ENCODE results near the gene ENO2. TPM values are rescaled to one million over a fixed set of nuclear protein-coding genes. Genes with fewer than 3 reads are reported as not detected.

The ENO2 gene
- total RNA-seq, 2 experiments from 2014 or later, result 156 to 160 TPM

DNA sequence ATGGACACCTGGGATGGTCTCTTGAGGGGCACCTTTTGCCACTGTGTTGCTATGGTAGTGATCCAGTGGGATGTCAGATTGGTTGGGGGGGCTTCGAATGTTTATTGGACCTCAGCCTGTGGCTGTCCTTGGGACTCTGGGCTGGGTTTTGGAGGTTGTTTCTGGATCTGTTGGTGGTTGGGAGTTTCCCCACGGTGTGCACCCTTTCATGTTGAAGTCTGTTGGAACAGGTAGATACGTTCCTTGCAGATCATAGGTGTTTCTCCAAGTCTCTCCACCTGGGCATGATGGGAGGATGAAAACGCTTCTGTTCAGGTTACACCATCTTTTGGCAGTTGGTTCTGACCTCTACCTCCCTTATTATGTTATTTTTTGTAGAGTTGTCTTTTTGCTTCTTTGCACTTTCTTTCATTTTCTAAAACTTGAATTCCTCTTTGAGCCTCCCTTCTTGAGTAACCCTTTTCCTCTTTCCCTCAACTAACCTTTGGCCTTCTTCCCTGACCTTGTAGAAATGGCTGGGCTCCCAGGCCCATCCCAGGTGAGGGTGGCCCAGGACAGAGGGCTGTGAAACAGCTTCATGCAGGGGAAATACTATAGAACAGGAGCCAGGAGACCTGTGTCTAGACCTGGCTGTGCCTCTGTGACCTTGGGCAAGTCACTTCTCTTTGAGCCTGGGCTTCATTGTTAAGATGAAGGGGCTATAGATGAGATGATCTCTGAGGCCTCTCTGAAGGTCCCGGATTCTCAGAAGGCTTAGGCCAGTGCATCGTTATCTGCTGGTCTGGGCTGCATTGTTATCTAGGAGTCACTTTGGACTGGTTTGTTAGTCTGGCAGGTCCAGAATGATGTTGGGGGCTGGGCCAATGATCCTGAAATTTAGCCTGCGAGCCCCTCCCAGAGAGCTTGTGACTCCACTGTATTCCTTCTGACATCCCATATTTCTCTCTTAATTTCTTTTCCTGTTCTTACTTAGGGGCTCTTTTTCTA lies 15.4 kb downstream of the ENO2 start:
- ChIA-PET POLR2A (interaction anchor here (1.6 kb wide), 1 partner anchor 14 kb away, joined by 5 read pairs; the partner anchor contains the start of genes C12orf57 and RNU7-1), CTCF (interaction anchor here (1.0 to 3.1 kb wide), 8 partner anchors 8 to 57 kb away, joined by 3 to 24 read pairs (median 4); partner anchors contain the start of genes C12orf57, RNU7-1 and SPSB2)
- DNase-seq, result no peak
- peaks cover 77% of the 10 kb centered on the region for H3K4me1 Mint-ChIP-seq
- H3K9me3 Mint-ChIP-seq, result no peaks in the 10 kb centered on the region
- H3K27me3 Mint-ChIP-seq, result no peaks in the 10 kb centered on the region
- peak overlapping the region; percentile 78 for H3K4me3 Mint-ChIP-seq
- peak overlapping the region; percentile 10 for H3K27ac Mint-ChIP-seq
- peaks cover 16% of the 10 kb centered on the region for H3K36me3 Mint-ChIP-seq (ENCODE audit: low read depth)

DNA sequence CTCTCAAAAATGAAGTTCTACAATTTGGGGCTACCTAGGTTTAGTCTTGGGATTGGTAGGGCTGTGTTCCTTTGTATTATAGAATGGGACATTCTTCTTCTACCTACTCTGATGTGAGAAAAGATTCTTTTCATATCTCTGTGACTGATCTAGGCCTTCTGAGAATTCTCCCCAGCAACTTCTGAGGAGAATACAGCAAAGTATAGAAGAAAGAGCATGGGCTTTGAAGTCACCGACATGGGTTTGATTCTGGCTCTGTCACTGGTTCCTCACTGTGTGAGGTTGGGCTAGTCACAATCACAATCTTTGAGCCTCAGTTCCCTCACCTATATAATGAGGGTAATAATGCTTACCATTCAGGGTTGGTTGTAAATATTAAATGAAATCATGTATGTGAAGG lies 18.4 kb downstream of the ENO2 start:
- Mint-ChIP-seq H3K9me3 (no peaks in the 10 kb centered on the region), H3K27me3 (no peaks in the 10 kb centered on the region), H3K27ac (peak overlapping the region; percentile 88), H3K36me3 (ENCODE audit: low read depth) (peaks cover 31% of the 10 kb centered on the region), H3K4me1 (peaks cover 75% of the 10 kb centered on the region), H3K4me3 (no peak overlapping the region)
- ChIA-PET POLR2A (no interaction called here), CTCF (interaction anchor here (0.5 to 1.4 kb wide), 2 partner anchors 45 to 61 kb away, joined by 3 to 5 read pairs; no protein-coding TSS in a partner anchor)
- peak; percentile 19 for DNase-seq

DNA sequence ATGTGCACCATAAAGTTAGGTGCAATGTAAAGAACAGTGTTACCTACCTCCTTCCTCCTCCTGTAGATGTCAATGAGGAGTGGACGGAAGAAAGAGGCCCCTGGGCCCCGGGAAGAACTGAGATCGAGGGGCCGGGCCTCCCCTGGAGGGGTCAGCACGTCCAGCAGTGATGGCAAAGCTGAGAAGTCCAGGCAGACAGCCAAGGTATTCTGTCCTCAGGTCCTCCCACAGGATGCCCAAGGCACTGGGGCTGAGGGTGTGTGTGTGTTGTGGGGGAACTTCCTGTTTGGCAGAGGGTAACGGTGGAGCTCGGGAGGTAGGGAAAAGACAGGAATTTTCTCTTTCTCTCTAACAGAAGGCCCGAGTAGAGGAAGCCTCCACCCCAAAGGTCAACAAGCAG lies 19.7 kb downstream of the ENO2 start:
- Mint-ChIP-seq H3K27me3 (no peaks in the 10 kb centered on the region), H3K4me3 (peak overlapping the region; percentile 41), H3K4me1 (peaks cover 72% of the 10 kb centered on the region), H3K36me3 (ENCODE audit: low read depth) (peaks cover 31% of the 10 kb centered on the region), H3K9me3 (no peaks in the 10 kb centered on the region), H3K27ac (peak overlapping the region; percentile 89)
- POLR2A ChIA-PET, result interaction anchor here (0.7 kb wide), 1 partner anchor 11 kb away, joined by 4 read pairs; no protein-coding TSS in a partner anchor
- CTCF ChIA-PET, result interaction anchor here (0.7 to 3.6 kb wide), 10 partner anchors 9 to 210 kb away, joined by 3 to 18 read pairs (median 4); partner anchors contain the start of genes C12orf57, LPCAT3 and RNU7-1
- no peak for DNase-seq

DNA sequence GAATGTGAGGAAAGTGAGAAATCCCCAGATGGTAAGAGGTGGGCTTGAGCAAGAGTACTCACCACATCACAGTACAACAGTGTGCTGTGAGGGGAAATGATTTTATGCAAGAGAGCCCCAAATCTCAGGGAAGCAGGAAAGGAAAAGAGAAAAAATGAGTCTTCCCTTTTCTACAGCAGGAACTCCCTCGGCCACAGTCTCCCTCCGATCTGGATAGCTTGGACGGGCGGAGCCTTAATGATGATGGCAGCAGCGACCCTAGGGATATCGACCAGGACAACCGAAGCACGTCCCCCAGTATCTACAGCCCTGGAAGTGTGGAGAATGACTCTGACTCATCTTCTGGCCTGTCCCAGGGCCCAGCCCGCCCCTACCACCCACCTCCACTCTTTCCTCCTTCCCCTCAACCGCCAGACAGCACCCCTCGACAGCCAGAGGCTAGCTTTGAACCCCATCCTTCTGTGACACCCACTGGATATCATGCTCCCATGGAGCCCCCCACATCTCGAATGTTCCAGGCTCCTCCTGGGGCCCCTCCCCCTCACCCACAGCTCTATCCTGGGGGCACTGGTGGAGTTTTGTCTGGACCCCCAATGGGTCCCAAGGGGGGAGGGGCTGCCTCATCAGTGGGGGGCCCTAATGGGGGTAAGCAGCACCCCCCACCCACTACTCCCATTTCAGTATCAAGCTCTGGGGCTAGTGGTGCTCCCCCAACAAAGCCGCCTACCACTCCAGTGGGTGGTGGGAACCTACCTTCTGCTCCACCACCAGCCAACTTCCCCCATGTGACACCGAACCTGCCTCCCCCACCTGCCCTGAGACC lies 21.2 kb downstream of the ENO2 start:
- POLR2A ChIA-PET, result no interaction called here
- peak overlapping the region; percentile 81 for H3K4me3 Mint-ChIP-seq
- peaks cover 67% of the 10 kb centered on the region for H3K4me1 Mint-ChIP-seq
- no peak for DNase-seq
- CTCF ChIA-PET, result interaction anchor here (1.1 to 17.8 kb wide), 6 partner anchors 9 to 209 kb away, joined by 4 to 388 read pairs (median 4); partner anchors contain the start of genes LPCAT3 and SPSB2
- peaks cover 31% of the 10 kb centered on the region for H3K36me3 Mint-ChIP-seq (ENCODE audit: low read depth)
- no peaks in the 10 kb centered on the region for H3K27me3 Mint-ChIP-seq
- H3K27ac Mint-ChIP-seq, result peak overlapping the region; percentile 97
- no peaks in the 10 kb centered on the region for H3K9me3 Mint-ChIP-seq

DNA sequence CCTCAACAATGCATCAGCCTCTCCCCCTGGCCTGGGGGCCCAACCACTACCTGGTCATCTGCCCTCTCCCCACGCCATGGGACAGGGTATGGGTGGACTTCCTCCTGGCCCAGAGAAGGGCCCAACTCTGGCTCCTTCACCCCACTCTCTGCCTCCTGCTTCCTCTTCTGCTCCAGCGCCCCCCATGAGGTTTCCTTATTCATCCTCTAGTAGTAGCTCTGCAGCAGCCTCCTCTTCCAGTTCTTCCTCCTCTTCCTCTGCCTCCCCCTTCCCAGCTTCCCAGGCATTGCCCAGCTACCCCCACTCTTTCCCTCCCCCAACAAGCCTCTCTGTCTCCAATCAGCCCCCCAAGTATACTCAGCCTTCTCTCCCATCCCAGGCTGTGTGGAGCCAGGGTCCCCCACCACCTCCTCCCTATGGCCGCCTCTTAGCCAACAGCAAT lies 21.8 kb downstream of the ENO2 start:
- DNase-seq, result no peak
- no peaks in the 10 kb centered on the region for H3K27me3 Mint-ChIP-seq
- POLR2A ChIA-PET, result no interaction called here
- H3K36me3 Mint-ChIP-seq (ENCODE audit: low read depth), result peaks cover 31% of the 10 kb centered on the region
- no peaks in the 10 kb centered on the region for H3K9me3 Mint-ChIP-seq
- H3K4me1 Mint-ChIP-seq, result peaks cover 63% of the 10 kb centered on the region
- CTCF ChIA-PET, result interaction anchor here (1.3 to 17.8 kb wide), 4 partner anchors 8 to 63 kb away, joined by 4 to 388 read pairs (median 11); partner anchors contain the start of gene SPSB2
- H3K4me3 Mint-ChIP-seq, result peak overlapping the region; percentile 81
- peak overlapping the region; percentile 97 for H3K27ac Mint-ChIP-seq

DNA sequence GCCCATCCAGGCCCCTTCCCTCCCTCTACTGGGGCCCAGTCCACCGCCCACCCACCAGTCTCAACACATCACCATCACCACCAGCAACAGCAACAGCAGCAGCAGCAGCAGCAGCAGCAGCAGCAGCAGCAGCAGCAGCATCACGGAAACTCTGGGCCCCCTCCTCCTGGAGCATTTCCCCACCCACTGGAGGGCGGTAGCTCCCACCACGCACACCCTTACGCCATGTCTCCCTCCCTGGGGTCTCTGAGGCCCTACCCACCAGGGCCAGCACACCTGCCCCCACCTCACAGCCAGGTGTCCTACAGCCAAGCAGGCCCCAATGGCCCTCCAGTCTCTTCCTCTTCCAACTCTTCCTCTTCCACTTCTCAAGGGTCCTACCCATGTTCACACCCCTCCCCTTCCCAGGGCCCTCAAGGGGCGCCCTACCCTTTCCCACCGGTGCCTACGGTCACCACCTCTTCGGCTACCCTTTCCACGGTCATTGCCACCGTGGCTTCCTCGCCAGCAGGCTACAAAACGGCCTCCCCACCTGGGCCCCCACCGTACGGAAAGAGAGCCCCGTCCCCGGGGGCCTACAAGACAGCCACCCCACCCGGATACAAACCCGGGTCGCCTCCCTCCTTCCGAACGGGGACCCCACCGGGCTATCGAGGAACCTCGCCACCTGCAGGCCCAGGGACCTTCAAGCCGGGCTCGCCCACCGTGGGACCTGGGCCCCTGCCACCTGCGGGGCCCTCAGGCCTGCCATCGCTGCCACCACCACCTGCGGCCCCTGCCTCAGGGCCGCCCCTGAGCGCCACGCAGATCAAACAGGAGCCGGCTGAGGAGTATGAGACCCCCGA lies 22.5 kb downstream of the ENO2 start:
- Mint-ChIP-seq H3K4me1 (peaks cover 60% of the 10 kb centered on the region), H3K27ac (peak overlapping the region; percentile 97), H3K4me3 (peak overlapping the region; percentile 81), H3K27me3 (no peaks in the 10 kb centered on the region), H3K36me3 (ENCODE audit: low read depth) (peaks cover 31% of the 10 kb centered on the region), H3K9me3 (no peaks in the 10 kb centered on the region)
- ChIA-PET POLR2A (interaction anchor here (1.1 kb wide), 1 partner anchor 64 kb away, joined by 4 read pairs; the partner anchor contains the start of gene SPSB2), CTCF (interaction anchor here (0.8 to 17.8 kb wide), 16 partner anchors 8 to 184 kb away, joined by 3 to 388 read pairs (median 8); partner anchors contain the start of genes ATN1, CDCA3, MLF2 and PTPN6)
- peak; percentile 72 for DNase-seq

DNA sequence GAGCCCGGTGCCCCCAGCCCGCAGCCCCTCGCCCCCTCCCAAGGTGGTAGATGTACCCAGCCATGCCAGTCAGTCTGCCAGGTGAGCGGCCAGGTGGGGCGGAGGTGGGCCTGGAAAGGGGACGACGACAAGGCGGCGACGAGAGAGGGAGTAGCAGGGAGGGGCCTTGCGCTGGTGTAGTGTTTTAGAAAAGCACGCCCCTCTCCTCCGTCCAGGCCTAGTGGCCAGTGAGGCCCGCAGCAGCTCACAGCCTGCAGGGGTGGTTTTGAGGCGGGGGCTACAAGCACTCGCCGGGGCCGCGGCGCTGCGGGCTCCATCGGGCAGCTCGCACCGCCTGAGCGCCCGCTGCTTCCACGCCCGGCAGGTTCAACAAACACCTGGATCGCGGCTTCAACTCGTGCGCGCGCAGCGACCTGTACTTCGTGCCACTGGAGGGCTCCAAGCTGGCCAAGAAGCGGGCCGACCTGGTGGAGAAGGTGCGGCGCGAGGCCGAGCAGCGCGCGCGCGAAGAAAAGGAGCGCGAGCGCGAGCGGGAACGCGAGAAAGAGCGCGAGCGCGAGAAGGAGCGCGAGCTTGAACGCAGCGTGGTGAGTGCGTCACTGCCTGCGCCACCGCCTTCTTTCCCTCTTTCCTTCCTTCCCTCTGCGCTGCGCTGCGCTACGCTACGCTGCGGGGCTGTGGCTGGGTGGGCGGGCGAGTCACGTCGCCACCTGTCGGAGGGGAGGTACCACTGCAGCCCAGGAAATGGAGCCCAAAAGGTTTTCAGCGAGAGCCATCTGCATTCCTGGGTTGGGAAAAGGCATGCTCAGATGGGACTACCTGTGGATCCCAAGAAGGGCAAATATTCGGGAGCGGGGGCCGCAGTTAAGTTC lies 23.3 kb downstream of the ENO2 start:
- POLR2A ChIA-PET, result interaction anchor here (0.8 to 1.1 kb wide), 3 partner anchors 14 to 65 kb away, joined by 3 to 4 read pairs (median 3); partner anchors contain the start of gene SPSB2

DNA sequence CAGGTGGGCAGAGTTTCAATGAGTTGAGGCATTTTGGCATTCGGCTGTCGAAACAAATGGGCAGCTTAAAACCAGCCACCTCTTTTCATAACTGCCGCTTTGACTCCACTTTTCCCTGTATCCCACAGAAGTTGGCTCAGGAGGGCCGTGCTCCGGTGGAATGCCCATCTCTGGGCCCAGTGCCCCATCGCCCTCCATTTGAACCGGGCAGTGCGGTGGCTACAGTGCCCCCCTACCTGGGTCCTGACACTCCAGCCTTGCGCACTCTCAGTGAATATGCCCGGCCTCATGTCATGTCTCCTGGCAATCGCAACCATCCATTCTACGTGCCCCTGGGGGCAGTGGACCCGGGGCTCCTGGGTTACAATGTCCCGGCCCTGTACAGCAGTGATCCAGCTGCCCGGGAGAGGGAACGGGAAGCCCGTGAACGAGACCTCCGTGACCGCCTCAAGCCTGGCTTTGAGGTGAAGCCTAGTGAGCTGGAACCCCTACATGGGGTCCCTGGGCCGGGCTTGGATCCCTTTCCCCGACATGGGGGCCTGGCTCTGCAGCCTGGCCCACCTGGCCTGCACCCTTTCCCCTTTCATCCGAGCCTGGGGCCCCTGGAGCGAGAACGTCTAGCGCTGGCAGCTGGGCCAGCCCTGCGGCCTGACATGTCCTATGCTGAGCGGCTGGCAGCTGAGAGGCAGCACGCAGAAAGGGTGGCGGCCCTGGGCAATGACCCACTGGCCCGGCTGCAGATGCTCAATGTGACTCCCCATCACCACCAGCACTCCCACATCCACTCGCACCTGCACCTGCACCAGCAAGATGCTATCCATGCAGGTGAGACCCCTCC lies 24.2 kb downstream of the ENO2 start:
- Mint-ChIP-seq H3K4me3 (peak overlapping the region; percentile 81), H3K4me1 (peaks cover 59% of the 10 kb centered on the region), H3K27ac (peak overlapping the region; percentile 97), H3K9me3 (no peaks in the 10 kb centered on the region), H3K36me3 (ENCODE audit: low read depth) (peaks cover 26% of the 10 kb centered on the region), H3K27me3 (no peaks in the 10 kb centered on the region)
- DNase-seq, result no peak
- POLR2A ChIA-PET, result interaction anchor here (0.8 to 1.1 kb wide), 3 partner anchors 13 to 66 kb away, joined by 3 to 4 read pairs (median 3); partner anchors contain the start of gene SPSB2
- CTCF ChIA-PET, result interaction anchor here (0.9 to 17.8 kb wide), 25 partner anchors 9 to 194 kb away, joined by 3 to 388 read pairs (median 5); partner anchors contain the start of genes ATN1, C1RL, CDCA3 and LPCAT3

More for the DNA sequence above, 23.3 kb downstream of the ENO2 start:
- DNase-seq, result peak; percentile 95
- H3K4me1 Mint-ChIP-seq, result peaks cover 59% of the 10 kb centered on the region
- CTCF ChIA-PET, result interaction anchor here (0.6 to 17.8 kb wide), 32 partner anchors 9 to 602 kb away, joined by 3 to 388 read pairs (median 4); partner anchors contain the start of genes ATN1, C1RL, CDCA3 and LPCAT3
- H3K36me3 Mint-ChIP-seq (ENCODE audit: low read depth), result peaks cover 32% of the 10 kb centered on the region
- peak overlapping the region; percentile 97 for H3K27ac Mint-ChIP-seq
- H3K4me3 Mint-ChIP-seq, result peak overlapping the region; percentile 81
- no peaks in the 10 kb centered on the region for H3K9me3 Mint-ChIP-seq
- no peaks in the 10 kb centered on the region for H3K27me3 Mint-ChIP-seq

DNA sequence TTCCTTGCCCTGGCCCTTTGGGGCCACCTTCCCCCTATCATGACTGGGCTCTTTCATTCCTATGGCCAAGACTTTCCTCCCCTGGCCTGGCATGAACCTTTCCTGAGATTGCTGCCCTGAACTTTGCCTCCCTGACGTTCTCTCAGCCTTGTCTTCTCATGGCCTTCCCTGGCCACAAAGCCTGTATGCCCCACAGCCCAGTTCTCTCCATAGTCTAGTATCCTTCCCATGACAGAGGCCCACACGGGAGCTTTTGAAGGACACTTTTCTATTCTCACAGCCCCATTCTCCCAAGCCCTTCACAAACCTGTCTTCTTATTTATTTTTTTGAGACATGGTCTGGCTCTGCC lies 24.8 kb downstream of the ENO2 start:
- Mint-ChIP-seq H3K4me1 (peaks cover 58% of the 10 kb centered on the region), H3K4me3 (no peak overlapping the region), H3K27ac (peak overlapping the region; percentile 79), H3K36me3 (ENCODE audit: low read depth) (peaks cover 22% of the 10 kb centered on the region), H3K27me3 (no peaks in the 10 kb centered on the region), H3K9me3 (no peaks in the 10 kb centered on the region)
- ChIA-PET CTCF (interaction anchor here (0.9 to 17.8 kb wide), 13 partner anchors 10 to 186 kb away, joined by 3 to 388 read pairs (median 7); partner anchors contain the start of genes LPCAT3, MLF2 and SPSB2), POLR2A (no interaction called here)
- DNase-seq, result no peak

DNA sequence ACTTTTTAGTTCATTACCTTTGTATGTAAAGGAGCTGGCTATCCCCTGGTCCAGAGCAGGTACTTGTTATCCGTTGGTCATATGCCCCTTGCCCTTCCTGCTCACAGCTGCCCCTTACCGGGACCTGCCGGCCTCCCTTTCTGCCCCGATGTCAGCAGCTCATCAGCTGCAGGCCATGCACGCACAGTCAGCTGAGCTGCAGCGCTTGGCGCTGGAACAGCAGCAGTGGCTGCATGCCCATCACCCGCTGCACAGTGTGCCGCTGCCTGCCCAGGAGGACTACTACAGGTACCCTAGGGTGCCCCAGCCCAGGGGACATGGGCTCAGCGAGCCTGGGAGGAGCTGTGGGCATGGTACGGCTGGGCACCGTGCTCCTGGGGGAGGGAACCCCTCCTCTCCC lies 26.9 kb downstream of the ENO2 start:
- Mint-ChIP-seq H3K36me3 (ENCODE audit: low read depth) (peaks cover 10% of the 10 kb centered on the region), H3K27ac (peak overlapping the region; percentile 38), H3K4me3 (no peak overlapping the region), H3K9me3 (no peaks in the 10 kb centered on the region), H3K4me1 (peaks cover 56% of the 10 kb centered on the region), H3K27me3 (no peaks in the 10 kb centered on the region)
- ChIA-PET POLR2A (no interaction called here), CTCF (interaction anchor here (1.4 to 17.8 kb wide), 6 partner anchors 16 to 168 kb away, joined by 4 to 388 read pairs (median 6); partner anchors contain the start of genes C1RL, ENO2 and SPSB2)
- DNase-seq, result no peak

All from activated CD4-positive, alpha-beta T cell treated with anti-CD3 and anti-CD28 coated beads, Interleukin-2, amount 10 ng/mL, durations not matched to agents 7 days and 5 days (primary cell).